ENCODE data around the gene TULP4.
"Not testable (repeated sequence)": the region's sequence is repeated elsewhere in the genome, so short reads cannot be mapped to it uniquely, and the experiment has no call there.

Gene TULP4

GRCh38 chr6:158332237-158332636 lies 20.0 kb downstream of the TULP4 start:
- FAIRE-seq: no peak

GRCh38 chr6:158333094-158333493 lies 20.8 kb downstream of the TULP4 start:
- FAIRE-seq: no peak

- no peak for FAIRE-seq
Measured at GRCh38 chr6:158334534-158334933, 22.3 kb downstream of the TULP4 start.

- FAIRE-seq: no peak
Measured at GRCh38 chr6:158337332-158337731, 25.1 kb downstream of the TULP4 start.

- FAIRE-seq: no peak
Measured at GRCh38 chr6:158338311-158339112, 26.2 kb downstream of the TULP4 start.

GRCh38 chr6:158339197-158339596 lies 26.9 kb downstream of the TULP4 start:
- not testable (repeated sequence) for FAIRE-seq

GRCh38 chr6:158340252-158340651 lies 28.0 kb downstream of the TULP4 start:
- FAIRE-seq: no peak

- FAIRE-seq: no peak
Measured at GRCh38 chr6:158344534-158344933, 32.3 kb downstream of the TULP4 start.

- not testable (repeated sequence) for FAIRE-seq
Measured at GRCh38 chr6:158345444-158345843, 33.2 kb downstream of the TULP4 start.

GRCh38 chr6:158347335-158347734 lies 35.1 kb downstream of the TULP4 start:
- no peak for FAIRE-seq

GRCh38 chr6:158348737-158349504 lies 36.7 kb downstream of the TULP4 start:
- not testable (repeated sequence) for FAIRE-seq

GRCh38 chr6:158349505-158350275 lies 37.4 kb downstream of the TULP4 start:
- FAIRE-seq: not testable (repeated sequence)

- FAIRE-seq: not testable (repeated sequence)
Measured at GRCh38 chr6:158350731-158351130, 38.5 kb downstream of the TULP4 start.

GRCh38 chr6:158353883-158354877 lies 41.9 kb downstream of the TULP4 start:
- no peak for FAIRE-seq

GRCh38 chr6:158356586-158357546 lies 44.6 kb downstream of the TULP4 start:
- FAIRE-seq: no peak

GRCh38 chr6:158357570-158358216 lies 45.4 kb downstream of the TULP4 start:
- FAIRE-seq: no peak

- FAIRE-seq: no peak
Measured at GRCh38 chr6:158358450-158359077, 46.3 kb downstream of the TULP4 start.

GRCh38 chr6:158361068-158361467 lies 48.8 kb downstream of the TULP4 start:
- no peak for FAIRE-seq

GRCh38 chr6:158361961-158362669 lies 49.9 kb downstream of the TULP4 start:
- FAIRE-seq: no peak

All from G401.6 (cell line).